C4-2B (cell line): ENCODE data around the gene RASL10B.
A peak's percentile ranks its signal among the peaks of the same experiment; 100 is the strongest.

Experiments used
- H3K27ac ChIP-seq: fragments of 450-650 bp; 2 replicates; pipeline ENCODE4 v1.5.1; 2017
- ZFX ChIP-seq: fragments of 450-650 bp; IDR thresholded peaks from 2 replicates; pipeline ENCODE4 v1.6.1; 2017
- TF ChIP-seq, protein P1 (sequence below): fragments of 450-650 bp; conservative IDR thresholded peaks from 2 replicates; pipeline ENCODE4 v1.5.1; 2017; ENCODE audit warnings: mild to moderate bottlenecking

Gene RASL10B

DNA sequence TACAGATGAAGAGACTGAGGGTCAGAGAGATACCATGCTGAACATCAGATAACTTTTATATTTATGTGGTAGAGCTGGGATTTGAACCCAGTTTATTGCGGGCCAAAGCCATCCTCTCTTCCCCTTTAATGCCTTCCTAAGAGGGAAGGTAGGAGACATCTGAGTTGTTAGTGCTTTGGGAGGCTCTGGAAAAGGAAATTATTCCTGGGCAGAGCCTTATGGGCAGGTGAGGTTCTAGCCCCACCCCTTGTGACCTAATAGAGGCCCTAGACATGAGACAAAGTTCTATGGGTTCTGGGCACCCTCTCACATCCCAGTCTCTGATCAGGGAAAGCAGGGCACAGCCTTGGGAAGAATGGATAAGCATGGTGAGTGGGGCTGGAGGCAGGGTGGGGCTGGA, 29.1 kb downstream of the RASL10B start, which contains the start of gene C17orf50:
Gene C17orf50 (plus strand): TSS at position 301 of the 400 bp plus-strand sequence. CDS start 55 bp downstream, at position 356.
- no peak for TF ChIP-seq ZFX
- TF ChIP-seq, protein P1, sequence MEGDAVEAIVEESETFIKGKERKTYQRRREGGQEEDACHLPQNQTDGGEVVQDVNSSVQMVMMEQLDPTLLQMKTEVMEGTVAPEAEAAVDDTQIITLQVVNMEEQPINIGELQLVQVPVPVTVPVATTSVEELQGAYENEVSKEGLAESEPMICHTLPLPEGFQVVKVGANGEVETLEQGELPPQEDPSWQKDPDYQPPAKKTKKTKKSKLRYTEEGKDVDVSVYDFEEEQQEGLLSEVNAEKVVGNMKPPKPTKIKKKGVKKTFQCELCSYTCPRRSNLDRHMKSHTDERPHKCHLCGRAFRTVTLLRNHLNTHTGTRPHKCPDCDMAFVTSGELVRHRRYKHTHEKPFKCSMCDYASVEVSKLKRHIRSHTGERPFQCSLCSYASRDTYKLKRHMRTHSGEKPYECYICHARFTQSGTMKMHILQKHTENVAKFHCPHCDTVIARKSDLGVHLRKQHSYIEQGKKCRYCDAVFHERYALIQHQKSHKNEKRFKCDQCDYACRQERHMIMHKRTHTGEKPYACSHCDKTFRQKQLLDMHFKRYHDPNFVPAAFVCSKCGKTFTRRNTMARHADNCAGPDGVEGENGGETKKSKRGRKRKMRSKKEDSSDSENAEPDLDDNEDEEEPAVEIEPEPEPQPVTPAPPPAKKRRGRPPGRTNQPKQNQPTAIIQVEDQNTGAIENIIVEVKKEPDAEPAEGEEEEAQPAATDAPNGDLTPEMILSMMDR = no peak
- H3K27ac ChIP-seq = no peak within 1 kb of the TSS

DNA sequence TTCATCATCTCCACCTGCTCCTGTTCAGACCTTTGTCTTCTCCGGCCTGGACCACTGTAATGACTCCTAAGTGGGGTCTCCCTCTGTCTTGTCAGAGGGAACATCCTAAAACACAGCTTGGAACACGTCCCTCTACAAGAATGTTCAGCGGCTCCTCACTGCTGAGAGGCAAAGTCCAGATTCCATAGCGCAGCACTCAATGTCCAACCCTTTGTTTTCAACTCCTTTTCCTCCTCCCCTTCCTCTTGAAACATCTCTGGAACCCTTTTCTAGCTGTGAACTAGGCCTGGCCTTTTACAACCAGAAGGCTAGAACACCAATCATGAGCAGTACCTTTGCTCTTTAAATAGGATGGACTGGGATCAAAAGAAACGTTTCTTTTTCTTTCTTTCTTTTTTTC, 30.2 kb downstream of the RASL10B start:
- no peak for TF ChIP-seq ZFX
- TF ChIP-seq, protein P1 = no peak
- no peak overlapping the region for H3K27ac ChIP-seq

DNA sequence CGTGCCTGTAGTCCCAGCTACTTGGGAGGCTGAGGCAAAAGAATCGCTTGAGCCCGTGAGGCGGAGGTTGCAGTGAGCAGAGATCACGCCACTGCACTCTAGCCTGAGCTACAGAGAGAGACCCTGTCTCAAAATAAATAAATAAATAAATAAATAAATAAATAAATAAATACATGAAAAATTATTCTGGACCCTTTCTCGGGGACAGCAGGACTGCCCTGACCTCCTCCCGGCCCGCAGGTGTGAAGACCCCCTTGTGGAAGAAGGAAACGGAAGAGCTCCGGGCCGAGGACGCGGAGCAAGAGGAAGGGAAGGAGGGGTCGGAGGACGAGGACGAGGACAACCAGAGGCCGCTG, 32.3 kb downstream of the RASL10B start:
- TF ChIP-seq, protein P1 = no peak
- no peak for TF ChIP-seq ZFX
- H3K27ac ChIP-seq = no peak overlapping the region

DNA sequence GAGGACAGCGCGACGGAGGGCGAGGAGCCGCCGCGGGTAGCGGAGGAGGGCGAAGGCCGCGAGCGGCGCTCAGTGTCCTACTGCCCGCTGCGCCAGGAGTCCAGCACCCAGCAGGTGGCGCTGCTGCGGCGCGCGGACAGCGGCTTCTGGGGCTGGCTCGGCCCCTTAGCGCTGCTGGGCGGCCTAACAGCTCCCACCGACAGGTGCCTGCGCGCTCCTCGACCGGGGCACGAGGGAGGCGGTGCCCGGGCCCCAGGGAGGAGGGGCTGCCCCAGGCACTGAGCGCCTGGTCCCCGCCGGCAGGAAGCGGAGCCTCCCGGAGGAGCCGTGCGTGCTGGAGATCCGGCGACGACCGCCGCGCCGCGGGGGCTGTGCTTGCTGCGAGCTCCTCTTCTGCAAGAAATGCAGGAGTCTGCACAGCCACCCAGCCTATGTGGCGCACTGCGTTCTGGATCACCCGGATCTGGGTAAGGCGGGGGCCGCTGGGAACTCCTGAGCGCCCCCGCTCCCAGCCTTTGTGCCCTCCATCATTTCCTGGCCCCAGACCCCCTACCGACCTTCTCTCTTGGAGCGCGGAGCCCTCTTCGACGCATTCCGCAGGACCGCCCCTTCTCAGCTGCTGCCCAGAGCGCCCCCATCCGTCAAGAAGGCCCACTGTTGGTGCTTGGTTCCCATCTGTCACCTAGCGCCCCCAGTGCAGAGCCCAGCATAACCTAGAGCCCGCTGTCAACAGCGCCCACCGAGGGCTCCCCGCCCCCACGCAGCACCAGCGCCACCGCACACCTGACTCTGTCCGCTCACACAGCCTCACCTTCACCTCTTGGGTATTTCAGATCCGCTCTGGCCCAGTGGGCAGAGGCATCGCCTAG, 32.9 kb downstream of the RASL10B start:
- H3K27ac ChIP-seq = no peak overlapping the region; the same call in 1 of the 2 replicates
- TF ChIP-seq ZFX = no peak
- TF ChIP-seq, protein P1 = peak; percentile 98

DNA sequence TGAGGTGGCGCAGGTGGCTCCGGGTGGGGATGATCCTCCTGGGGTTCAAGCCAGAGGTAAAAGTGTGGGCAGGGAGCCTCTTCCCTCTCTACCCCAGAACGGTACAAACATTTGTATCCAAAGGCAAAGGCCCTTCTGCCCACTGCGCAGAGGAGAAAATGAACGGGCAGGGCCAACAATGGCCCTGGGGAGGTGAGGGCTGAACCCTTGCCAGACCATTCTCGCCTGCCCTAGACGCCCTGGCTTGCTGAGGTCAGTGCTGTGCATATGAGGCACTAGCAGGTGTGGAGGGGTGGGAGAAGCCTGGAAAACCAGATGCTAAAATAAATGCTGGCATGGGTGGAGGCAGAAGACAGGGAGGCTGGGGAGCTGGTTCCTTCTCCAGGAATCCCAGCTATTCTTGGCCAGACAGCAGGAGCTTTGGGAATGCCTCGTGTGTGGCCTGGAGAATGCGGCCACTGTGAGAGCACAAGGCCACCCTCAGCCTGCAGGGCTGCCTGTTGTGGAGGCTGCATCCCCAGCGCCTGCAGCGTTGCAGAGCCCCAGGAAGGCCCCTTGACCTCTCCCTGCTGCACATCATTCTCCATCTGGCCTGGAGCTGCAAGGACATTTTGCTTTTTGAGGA, 33.8 kb downstream of the RASL10B start:
- no peak overlapping the region for H3K27ac ChIP-seq
- TF ChIP-seq ZFX = no peak
- TF ChIP-seq, protein P1 = no peak

DNA sequence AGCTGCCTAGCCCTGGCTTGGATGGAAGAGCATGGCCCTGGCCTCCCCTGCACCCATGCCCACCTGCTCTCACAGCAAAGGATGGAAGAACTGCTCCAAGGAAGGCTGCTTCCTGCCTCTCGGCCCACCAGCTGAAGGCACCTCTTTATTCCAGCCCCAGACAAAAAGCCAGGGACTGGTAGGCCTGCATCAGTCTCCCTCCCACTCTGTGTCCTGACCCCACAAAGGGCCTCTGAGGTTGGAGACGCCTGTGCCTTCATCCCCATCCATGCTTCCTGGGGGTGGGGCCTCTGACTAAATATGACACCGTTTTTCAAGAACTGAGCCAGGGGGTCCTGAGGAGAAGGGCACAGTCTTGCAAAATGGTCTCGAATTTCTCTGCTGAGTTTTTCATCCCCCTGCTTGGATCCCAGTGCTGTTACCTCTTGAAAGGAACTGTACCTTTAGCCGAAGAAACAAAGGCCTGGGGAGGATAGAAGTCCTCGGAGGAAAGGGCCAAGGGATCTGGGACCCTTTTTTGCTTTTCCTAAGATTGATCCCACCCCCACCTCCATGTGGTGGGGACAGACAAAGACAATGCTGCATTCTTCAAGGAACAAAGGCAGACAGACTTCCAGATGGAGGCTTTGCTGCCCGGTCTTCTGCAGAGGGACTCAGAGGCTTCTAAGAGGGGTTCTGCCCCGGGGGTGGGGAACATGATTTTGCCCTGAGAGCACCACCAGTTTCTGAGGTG, 34.5 kb downstream of the RASL10B start:
- H3K27ac ChIP-seq = no peak overlapping the region
- TF ChIP-seq, protein P1 = no peak
- no peak for TF ChIP-seq ZFX
